GM20431 (cell line): Measurements from ENCODE around the gene FGFRL1.

Experiments used
- in situ Hi-C: fragments of 300-500 bp; cut with MseI, MboI; formaldehyde crosslinking; loops from one replicate; pipeline ENCODE4 v1.15.0; 2020; ENCODE audit warnings: low sequenced_read_pairs; ENCODE audit not compliant: unreplicated experiment

FGFRL1 gene, protein sequence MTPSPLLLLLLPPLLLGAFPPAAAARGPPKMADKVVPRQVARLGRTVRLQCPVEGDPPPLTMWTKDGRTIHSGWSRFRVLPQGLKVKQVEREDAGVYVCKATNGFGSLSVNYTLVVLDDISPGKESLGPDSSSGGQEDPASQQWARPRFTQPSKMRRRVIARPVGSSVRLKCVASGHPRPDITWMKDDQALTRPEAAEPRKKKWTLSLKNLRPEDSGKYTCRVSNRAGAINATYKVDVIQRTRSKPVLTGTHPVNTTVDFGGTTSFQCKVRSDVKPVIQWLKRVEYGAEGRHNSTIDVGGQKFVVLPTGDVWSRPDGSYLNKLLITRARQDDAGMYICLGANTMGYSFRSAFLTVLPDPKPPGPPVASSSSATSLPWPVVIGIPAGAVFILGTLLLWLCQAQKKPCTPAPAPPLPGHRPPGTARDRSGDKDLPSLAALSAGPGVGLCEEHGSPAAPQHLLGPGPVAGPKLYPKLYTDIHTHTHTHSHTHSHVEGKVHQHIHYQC

DNA sequence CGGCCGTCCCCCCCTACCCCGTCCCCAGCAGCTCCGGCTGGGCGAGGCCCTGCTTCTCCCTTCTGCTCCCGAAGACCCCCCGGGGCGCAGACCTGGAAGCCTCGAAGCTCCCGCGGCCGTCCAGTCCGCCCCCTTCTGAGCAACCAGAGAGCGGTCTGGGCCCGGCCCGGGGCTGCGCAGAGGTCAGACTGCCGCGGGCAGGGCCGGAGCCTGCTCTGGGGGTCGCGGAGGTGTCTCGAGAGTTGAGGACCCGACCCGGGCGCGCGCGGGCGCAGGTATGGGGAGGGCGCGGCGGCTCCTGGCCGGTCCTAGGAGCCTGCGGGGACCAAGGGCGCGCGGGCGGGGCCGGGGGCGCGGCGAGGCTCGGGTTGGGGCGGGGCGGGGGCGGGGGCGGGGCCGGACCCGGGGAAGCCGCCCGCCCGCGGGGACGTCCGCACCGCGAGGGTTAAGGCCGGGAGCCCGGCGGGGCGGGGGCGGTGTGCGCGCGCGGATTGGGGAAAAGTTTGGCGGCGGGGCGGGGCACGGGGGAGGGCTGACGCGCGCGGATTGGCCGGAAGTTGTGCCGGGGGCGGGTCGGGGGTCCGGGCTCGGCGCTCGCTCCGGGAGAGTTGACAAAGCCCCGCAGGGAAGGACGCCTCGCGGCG is at the start of gene FGFRL1:
FGFRL1 (plus strand) TSS at position 605 of the 644 bp plus-strand sequence. CDS start 860 bp downstream, outside the sequence.
- in situ Hi-C loops: no loop called here

DNA sequence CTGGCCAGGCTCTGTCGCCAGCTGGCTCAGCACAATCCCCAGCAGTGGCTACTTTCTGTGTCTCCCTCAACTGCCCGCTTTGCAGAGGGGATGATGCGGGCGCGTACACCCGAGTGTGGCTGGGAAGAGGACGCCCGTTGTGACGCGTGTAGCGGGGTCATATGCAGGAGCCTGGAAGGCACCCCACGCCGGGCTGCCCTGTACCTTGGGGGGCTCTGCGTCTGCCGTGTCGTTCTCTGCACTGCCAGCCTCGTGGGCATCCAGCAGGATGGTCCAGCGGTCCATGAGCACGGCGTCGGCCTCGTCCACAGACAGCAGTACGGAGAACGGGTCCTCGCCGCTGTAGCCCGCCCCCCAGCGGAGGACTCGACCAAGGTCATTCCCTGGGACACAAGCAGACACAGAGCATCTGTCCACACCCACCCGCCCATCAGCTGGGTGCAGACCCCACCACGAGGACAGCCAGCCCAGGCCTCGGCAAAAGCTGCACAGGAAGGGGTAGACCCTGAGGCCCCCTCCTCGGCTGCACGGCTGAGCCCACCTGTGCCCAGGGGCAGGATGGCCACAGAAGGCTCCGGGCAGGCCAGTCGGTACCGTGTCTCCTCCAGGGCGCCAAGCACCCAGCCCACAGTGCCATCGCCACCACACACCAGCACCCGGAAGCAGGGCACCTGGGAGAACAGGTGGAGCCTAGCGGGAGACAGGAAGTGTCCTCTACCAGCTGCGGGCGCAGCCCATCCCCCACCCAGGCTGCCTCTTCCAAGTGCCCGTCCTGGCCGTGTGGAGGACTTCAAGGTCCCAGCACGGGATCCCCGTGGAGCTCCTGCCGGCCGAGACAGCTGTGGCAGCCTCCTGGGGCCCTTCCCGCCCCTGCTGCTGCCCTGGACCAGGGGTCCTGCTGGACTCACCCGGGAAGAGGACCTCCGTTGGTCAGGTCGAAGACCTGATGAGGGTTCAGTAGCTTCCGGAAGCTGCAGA is 48.9 kb upstream of the FGFRL1 start:
- in situ Hi-C loops: no loop called here

DNA sequence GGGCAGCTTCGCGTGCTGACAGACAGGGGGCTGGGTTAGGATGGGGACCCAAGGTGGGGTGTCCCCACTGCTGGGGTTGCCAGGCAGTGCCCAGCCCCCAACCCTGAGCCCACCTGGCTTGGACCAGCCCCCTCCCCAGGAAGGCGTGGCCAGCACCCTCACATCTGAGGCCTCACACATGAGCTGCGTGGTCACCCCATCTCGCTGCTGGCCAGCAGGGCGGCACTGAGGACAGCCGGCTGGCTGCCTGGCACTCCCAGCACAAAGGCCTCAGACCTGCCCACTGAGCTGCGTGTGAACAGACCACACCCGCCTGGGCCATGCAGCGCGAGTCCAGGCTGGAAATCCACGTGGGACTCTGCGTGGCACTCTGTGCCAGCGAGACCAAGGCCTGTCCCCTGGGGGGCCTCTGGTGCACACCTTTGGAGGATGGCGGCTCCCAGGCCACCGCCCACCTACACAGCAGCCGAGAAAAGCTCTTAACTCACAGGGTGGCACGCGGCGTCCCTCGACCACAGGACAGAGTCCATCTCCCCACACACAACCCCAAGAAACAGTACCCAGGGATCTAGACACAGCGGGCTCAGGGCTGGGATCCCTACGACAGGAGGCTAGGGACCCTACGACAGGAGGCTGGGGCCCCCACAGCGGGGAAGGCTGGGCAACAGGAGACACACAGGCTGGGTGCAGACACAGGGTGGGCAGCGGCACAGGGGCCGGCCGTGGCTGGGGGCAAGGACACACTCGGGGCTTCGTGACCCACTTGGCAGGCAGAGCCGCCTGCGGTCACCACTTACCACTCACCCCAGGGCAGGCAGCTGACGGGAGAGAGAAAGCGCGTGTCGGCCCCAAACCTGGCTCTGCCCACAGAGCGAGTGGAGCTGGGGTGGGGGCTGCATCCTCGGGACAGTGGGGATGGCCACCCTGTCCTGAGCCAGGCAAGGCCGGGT is 47.9 kb upstream of the FGFRL1 start:
- in situ Hi-C loops: no loop called here

DNA sequence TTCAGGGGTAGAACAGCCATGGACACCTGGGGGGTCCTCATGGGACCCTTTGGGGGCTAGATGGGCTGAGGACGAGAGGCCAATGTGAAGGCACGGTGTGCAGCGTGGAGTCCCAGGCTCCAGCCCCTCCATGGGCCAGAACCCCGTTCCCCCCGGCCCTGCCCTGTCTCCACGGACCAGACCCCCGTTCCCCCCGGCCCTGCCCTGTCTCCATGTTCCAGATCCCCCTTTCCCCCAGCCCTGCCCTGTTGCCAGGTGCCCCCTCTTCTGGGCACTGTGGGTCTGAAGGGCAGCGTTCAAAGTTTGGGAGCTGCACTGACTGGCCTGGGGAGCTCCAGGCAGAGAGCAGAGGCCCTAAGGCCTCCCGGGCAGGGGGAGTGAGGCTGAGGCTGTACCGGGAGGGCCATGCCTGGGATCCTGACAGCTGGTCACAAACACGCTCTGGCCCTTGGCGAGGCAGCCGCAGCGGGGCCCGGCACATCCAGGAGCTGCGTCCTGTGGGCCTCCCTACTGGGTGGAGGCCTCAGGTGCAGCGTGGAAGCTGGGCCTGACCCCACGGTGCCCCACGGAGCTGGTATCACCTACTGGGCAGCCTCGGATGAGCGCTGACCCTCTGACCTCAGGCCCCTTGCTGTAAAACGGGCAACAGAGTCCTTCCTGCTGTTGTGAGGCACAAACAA is 46.9 kb upstream of the FGFRL1 start:
- in situ Hi-C loops: no loop called here

DNA sequence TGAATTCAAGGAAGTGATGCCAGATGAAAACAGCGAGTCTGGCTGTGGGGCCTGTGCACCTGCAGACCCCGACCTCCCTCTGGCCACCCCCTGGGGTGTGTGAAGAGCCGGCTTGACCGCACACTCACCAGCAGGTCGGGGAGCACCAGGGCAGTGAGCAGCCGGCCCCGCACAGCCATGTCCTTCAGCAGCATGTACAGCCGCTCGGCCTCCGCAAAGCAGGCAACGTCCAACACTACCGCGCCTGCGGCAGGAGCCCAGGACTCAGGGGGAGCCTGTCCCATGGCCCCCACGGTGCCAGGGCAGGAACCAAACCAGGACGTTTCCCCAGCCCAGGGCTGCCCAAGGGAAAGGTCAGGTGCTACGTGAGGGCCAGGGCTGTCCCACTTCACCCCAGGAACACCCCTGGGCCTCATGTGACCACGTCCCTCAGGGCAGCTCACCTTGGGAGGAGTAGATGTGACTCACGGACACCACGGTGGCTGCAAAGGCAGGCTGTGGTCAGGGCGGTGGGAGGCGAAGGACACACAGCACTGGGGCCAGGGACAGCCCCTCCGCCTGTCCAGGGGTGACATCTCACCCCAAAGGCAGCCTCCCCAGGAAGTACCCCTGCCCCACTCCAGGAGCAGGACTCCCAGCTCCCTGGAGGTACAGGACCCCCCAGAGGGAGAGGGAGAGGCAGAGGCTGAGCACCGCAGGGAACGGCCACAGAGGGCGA is 46.2 kb upstream of the FGFRL1 start:
- in situ Hi-C loops: no loop called here

DNA sequence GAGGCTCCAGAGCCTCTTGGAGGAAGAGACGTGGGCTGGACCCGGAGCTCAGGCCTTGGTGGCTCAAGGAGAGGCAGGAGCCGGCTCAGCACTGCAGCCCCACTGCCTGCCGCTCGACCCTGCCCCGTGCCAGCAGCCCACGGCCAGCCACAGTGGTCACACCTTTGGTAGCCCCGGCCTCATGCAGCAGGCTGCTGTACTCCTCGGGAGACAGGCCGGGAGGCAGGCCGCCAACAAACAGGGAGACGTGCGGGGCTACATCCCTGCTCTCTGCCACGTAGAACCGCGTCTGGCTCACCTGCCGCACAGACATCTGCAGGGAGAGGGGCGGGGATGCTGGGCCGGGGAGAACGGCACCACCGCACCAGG is 45.7 kb upstream of the FGFRL1 start:
- in situ Hi-C loops: no loop called here

DNA sequence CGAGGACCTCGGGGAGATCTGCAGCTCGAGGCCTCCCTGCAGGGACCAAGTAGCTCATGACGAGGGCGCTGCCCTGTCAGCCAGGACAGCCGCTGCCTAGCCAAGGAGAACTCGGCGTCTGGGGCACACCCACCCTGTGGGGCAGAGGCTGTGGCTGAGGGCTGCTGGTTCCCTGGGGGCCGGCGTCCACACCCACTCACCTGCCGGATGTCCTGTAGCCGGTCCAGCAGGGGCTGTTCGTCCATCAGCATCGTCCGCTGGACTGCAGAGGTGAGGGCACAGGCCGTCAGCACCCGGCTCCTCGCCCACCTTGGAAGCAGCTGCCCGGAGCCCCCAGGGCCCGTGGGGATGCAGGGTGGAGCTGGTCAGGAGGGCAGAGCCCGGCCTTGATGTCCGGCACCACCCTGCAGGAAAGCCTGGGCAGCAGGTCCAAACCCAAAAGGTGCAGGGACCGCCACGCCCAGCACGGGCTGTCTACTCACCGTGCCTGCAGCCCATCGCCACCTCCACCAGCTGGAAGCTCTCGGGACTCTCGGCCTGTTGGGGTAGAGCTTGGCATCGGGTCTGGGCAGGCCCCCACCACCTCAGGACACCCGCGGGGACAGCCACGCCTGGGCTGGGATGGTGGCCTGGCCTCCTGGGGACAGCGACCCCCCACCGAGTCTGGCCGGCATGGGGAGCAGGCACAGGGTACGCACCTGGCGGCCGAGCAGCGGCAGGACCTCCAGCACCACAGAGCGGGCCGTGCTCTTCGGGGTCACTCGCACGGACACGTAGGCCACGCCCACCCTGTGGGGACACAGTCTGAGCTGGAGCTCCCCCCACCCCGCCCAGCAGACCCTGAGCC is 44.9 kb upstream of the FGFRL1 start:
- in situ Hi-C loops: no loop called here

DNA sequence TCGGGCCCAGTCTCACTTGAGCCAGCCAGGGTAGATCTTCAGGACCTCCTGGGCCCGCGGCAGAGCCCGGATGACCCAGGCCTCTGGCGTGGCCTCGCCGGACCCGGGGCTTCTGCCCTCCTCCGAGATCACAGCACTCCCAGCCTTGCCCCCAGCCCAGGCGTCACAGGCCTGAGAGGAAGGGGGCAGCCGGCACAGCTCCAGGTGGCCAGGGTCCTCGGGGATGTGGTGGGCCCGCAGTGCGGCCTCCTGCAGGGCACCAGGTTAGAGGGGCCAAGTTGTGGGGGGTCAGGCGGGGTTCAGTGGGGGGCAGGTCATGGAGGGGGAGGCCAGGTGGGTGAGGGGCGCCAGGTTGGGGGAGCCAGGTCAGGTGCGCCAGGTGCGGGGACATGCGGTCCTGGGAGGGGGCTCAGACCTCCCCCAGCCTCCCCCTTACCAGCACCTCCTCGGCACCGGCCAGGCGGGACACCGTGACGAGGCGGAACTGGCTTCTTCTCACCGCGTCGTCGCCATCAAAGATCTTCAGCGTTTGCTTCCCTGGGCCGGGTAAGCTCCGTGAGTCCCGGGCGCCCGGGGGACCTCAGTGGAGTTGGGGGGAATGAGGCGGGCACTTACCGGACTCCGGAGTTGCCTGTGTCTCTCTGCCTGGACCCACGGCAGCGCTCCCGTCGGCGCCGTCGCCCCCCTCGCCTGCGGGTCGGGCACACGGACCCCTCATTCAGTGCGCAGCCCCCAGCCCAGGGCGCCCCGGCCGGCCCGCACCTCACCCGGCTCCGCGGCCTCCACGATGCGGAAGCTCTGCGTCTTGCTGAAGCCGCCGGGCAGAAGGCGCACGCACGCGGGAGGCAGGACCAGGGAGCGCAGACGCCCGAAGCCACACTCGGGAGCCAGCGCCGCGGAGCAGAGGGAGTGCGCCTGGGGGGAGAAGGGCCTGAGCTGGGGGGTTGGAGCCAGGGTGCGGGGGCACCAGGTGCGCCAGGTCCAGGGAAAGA is 44.0 kb upstream of the FGFRL1 start:
- in situ Hi-C loops: no loop called here

DNA sequence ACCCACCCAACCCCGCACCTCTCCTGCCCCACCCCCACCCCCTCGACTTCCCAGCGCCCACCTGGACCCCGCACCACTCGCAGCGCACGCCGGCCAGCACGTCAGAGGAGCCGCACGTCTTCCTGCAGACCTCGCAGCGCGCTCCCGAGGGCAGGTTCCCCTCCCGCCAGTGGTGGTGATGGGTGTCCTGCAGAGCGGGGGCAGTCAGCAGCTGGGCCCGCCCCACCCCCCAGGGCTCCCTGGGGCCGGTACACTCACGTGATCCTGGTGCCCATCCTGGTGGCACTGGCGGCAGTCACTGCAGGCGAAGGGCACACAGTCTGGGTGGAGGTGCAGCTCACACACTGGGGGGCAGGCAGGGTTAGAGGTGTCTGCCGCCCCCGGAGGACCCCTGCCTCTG is 43.2 kb upstream of the FGFRL1 start:
- in situ Hi-C loops: no loop called here

DNA sequence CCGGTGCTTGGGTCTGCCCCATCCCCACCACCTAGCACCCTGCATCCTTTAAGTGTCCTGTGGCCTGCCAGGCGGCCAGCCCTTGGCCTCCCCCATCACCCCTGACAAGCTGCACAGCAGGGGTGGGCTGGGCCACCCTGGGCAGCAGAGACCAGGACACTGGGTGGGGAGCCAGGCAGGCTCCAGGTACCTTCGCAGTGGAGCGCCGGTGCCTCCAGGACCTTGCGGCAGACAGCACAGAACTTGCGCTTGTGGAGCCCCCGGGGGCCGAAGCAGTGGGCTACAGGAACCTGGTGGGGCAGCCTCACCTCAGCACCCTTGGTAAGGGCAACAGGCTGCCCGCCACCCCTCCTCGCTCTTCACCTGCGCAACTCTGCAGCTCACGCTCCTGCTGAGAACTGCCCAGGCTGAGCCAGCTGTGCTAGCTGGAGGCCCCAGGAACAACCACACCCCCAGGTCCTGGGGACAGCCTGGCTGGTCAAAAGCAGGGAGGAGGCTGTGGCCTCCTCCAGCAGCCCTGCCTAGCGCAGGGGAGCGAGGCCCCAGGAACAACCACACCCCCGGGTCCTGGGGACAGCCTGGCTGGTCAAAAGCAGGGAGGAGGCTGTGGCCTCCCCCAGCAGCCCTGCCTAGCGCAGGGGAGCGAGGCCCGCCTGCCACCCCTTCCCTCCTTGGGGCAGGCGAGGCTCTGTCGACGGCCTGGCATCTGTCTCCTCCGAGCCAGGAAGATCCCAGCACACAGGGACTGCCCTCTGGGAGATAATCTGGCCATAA is 42.6 kb upstream of the FGFRL1 start:
- in situ Hi-C loops: no loop called here

DNA sequence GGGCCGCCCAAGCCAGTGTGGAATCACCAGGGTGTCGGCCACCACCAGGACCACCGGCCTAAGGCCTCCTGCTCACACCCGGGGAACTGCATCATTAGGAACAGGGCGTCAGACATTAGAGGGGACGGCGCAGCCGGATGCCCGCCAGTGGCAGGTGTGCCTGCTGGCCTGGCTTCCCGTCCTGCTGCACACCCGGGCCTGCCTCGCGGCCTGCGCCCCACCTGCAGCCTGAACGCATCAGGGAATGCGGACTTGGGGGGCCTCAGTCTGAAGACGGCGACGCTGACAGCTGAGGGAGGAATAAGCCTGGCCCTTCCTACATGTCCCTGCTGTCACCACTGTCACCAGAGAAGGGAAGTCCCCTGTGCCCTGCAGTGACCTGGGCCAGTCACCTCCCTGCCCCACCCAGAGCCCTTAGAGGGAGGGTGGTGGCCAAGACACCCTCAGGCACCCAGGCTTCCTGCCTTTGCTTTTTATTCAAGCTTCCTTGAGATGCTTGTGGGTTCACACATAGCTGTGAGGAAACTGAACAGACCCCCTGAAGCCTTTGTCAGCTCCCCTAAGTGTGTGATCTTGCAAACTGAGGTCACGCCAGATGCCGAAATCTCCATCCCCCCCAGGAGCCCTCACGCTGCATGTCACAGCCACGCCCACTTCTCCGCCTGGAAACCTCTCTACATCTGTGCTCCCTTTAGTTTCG is 41.2 kb upstream of the FGFRL1 start:
- in situ Hi-C loops: no loop called here

DNA sequence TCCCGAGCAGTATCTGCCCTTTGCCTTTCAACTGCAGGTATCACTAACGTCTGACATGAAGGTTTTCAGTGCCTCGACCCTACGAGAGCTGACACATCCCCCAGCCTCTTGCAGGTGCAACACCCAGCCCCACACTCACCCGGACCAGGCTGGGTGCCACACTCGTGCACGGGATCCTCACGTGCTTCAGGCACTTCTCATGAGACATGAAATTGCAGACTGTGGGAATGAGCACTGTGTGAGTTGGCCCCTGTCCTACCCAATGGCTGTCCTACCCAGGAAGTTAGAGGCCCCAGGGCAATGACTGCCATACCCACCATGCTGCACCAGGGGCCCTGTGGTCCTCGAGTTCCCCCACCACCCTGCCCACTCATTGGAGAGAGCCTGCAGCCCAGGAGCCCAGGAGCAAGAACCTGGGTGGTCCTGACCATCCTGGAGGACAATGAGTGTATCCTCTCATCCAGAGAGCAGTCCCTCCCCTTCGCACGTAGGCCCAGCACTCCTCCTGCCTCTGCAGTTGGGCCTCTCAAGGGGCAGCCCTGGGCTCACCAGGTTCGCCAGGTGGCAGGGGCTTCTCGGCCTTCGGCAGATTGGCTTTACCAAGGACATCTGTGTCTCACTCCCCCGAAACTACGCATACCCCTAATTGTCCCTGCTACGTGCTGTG is 40.4 kb upstream of the FGFRL1 start:
- in situ Hi-C loops: no loop called here

DNA sequence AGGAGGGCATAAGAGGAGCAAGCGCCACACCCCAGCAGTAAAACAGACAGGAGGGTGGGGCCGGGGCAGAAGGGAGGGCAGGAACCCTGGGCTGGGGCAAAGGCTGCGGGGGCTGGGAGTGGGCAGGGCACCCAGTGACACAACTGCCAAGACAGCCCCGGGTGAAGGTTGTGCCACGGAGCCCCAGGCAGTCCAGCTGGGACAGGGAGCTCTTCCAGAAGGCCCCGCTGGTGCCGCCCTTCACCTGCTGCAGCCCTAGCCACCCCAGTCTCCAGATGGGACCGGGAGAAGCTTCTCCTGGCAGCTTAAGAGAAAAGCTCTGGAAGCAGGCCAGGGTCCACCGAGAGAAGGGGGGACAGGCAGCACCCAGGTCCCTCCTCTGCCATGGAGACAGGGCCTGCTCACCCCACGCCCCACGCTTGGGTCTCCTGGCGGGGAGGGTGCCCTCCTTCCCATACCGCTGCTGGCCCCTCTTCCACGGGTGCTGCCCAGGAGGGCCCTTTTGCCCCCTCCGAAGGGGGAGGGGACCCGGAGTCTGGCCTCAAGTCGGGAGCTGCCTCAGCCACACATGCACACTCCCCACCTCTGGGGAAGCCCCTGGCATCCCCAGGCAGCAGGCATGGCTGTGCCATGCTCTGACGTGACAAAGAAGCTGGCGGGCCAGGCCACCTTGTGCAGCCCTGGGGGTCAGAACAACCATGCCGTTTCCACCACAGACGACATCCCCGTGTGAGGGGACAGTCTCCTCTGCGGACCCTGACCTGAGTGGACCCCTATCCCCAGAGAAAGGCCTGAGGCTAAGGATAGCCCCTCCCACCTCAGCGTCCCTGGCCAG is 39.5 kb upstream of the FGFRL1 start:
- in situ Hi-C loops: no loop called here
